ENCODE measurements around the gene C4B.
"Not testable (repeated sequence)": the region's sequence is repeated elsewhere in the genome, so short reads cannot be mapped to it uniquely, and the experiment has no call there.

Gene C4B
- total RNA-seq = 0.09 to 0.19 (median 0.17) reads per million in 3 donors

DNA sequence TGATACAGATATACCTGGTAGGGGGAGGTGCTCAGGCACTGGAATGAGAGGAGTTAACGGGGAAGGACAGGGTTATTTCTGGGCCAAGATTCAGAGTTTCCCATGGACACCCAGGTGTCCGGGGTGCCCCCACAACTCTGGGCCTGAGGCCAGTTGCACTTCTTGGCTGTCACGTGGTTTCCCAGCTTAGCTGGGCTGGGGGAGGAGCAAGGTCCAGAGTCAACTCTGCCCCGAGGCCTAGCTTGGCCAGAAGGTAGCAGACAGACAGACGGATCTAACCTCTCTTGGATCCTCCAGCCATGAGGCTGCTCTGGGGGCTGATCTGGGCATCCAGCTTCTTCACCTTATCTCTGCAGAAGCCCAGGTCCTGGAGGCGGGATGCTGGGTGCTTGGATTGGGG is at the start of gene C4B:
C4B (plus strand) TSS at position 249 of the 400 bp plus-strand sequence; CDS start at position 300, 51 bp downstream.
- H3K36me3 ChIP-seq (ENCODE audit: control insufficient read depth, insufficient read depth, low read length); H3K27me3 ChIP-seq (replicated peaks; ENCODE audit: control insufficient read depth, insufficient read depth, low read length, poor library complexity, severe bottlenecking); H3K4me3 ChIP-seq (ENCODE audit: insufficient read depth, low read depth, low read length, poor library complexity, severe bottlenecking); H3K27ac ChIP-seq (ENCODE audit: insufficient read depth, low read length, poor library complexity, severe bottlenecking); H3K9me3 ChIP-seq (ENCODE audit: control insufficient read depth, low read length); H3K4me1 ChIP-seq (ENCODE audit: control insufficient read depth, insufficient read depth, low read length, poor library complexity, severe bottlenecking); DNase-seq: not testable (repeated sequence)

GRCh38 chr6:31965700-31966099 is 48.9 kb upstream of the C4B start:
- no peak overlapping the region for H3K4me3 ChIP-seq (ENCODE audit: insufficient read depth, low read depth, low read length, poor library complexity, severe bottlenecking)
- peaks cover 5% of the 10 kb centered on the region for H3K4me1 ChIP-seq (ENCODE audit: control insufficient read depth, insufficient read depth, low read length, poor library complexity, severe bottlenecking)
- DNase-seq = no peak
- H3K27ac ChIP-seq (ENCODE audit: insufficient read depth, low read length, poor library complexity, severe bottlenecking) = no peak overlapping the region
- H3K27me3 ChIP-seq (replicated peaks; ENCODE audit: control insufficient read depth, insufficient read depth, low read length, poor library complexity, severe bottlenecking) = no peaks in the 10 kb centered on the region
- no peaks in the 10 kb centered on the region for H3K9me3 ChIP-seq (ENCODE audit: control insufficient read depth, low read length)
- H3K36me3 ChIP-seq (ENCODE audit: control insufficient read depth, insufficient read depth, low read length) = peaks cover 86% of the 10 kb centered on the region

GRCh38 chr6:31966506-31966905 is 48.1 kb upstream of the C4B start:
- H3K9me3 ChIP-seq (ENCODE audit: control insufficient read depth, low read length) = no peaks in the 10 kb centered on the region
- DNase-seq = no peak
- H3K27ac ChIP-seq (ENCODE audit: insufficient read depth, low read length, poor library complexity, severe bottlenecking) = no peak overlapping the region
- peaks cover 13% of the 10 kb centered on the region for H3K4me1 ChIP-seq (ENCODE audit: control insufficient read depth, insufficient read depth, low read length, poor library complexity, severe bottlenecking)
- no peaks in the 10 kb centered on the region for H3K27me3 ChIP-seq (replicated peaks; ENCODE audit: control insufficient read depth, insufficient read depth, low read length, poor library complexity, severe bottlenecking)
- H3K4me3 ChIP-seq (ENCODE audit: insufficient read depth, low read depth, low read length, poor library complexity, severe bottlenecking) = no peak overlapping the region
- peaks cover 78% of the 10 kb centered on the region for H3K36me3 ChIP-seq (ENCODE audit: control insufficient read depth, insufficient read depth, low read length)

GRCh38 chr6:31966997-31967925 is 47.3 kb upstream of the C4B start:
- Histone ChIP-seq H3K4me3 (ENCODE audit: insufficient read depth, low read depth, low read length, poor library complexity, severe bottlenecking) (no peak overlapping the region), H3K27me3 (replicated peaks; ENCODE audit: control insufficient read depth, insufficient read depth, low read length, poor library complexity, severe bottlenecking) (no peaks in the 10 kb centered on the region), H3K4me1 (ENCODE audit: control insufficient read depth, insufficient read depth, low read length, poor library complexity, severe bottlenecking) (peaks cover 13% of the 10 kb centered on the region), H3K36me3 (ENCODE audit: control insufficient read depth, insufficient read depth, low read length) (peaks cover 70% of the 10 kb centered on the region), H3K27ac (ENCODE audit: insufficient read depth, low read length, poor library complexity, severe bottlenecking) (no peak overlapping the region), H3K9me3 (ENCODE audit: control insufficient read depth, low read length) (no peaks in the 10 kb centered on the region)
- no peak for DNase-seq

DNA sequence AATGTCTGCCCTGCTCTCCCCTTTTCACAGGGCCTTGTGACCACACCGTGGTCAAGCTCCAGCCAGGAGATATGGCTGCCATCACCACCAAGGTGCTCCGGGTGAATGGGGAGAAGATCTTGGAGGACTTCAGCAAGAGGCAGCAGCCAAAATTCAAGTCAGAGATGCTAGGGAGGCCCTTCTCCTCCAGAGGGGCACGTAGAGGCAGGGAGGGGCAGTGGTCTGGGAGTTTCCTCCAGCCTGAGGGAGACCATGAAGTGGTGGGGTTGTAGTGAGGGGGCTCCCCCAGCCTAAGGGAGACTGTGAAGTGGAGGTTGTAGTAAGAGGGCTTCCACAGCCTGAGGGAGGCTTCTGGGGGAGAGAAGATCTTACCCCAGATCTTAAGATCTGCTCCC is 46.7 kb upstream of the C4B start:
- no peak overlapping the region for H3K27ac ChIP-seq (ENCODE audit: insufficient read depth, low read length, poor library complexity, severe bottlenecking)
- DNase-seq = no peak
- H3K4me3 ChIP-seq (ENCODE audit: insufficient read depth, low read depth, low read length, poor library complexity, severe bottlenecking) = no peak overlapping the region
- H3K4me1 ChIP-seq (ENCODE audit: control insufficient read depth, insufficient read depth, low read length, poor library complexity, severe bottlenecking) = peaks cover 18% of the 10 kb centered on the region
- peaks cover 64% of the 10 kb centered on the region for H3K36me3 ChIP-seq (ENCODE audit: control insufficient read depth, insufficient read depth, low read length)
- no peaks in the 10 kb centered on the region for H3K9me3 ChIP-seq (ENCODE audit: control insufficient read depth, low read length)
- no peaks in the 10 kb centered on the region for H3K27me3 ChIP-seq (replicated peaks; ENCODE audit: control insufficient read depth, insufficient read depth, low read length, poor library complexity, severe bottlenecking)

DNA sequence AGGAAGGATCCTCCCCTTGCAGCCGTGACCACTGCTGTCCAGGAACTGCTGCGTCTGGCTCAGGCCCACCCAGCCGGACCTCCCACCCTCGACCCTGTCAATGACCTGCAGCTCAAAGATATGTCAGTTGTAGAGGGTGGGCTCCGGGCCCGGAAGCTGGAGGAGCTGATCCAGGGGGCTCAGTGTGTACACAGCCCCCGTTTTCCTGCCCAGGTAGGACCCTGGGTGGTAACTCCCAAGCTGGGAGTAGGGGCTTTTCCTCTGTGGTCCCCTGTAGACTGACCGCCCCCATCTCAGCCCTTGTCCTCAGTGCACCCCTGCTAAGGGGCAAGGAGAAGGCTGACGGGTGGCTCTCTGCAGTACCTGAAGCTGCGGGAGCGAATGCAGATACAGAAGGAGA is 46.3 kb upstream of the C4B start:
- Histone ChIP-seq H3K36me3 (ENCODE audit: control insufficient read depth, insufficient read depth, low read length) (peaks cover 60% of the 10 kb centered on the region), H3K4me1 (ENCODE audit: control insufficient read depth, insufficient read depth, low read length, poor library complexity, severe bottlenecking) (peaks cover 21% of the 10 kb centered on the region), H3K4me3 (ENCODE audit: insufficient read depth, low read depth, low read length, poor library complexity, severe bottlenecking) (no peak overlapping the region), H3K27ac (ENCODE audit: insufficient read depth, low read length, poor library complexity, severe bottlenecking) (no peak overlapping the region), H3K27me3 (replicated peaks; ENCODE audit: control insufficient read depth, insufficient read depth, low read length, poor library complexity, severe bottlenecking) (no peaks in the 10 kb centered on the region), H3K9me3 (ENCODE audit: control insufficient read depth, low read length) (no peaks in the 10 kb centered on the region)
- no peak for DNase-seq

DNA sequence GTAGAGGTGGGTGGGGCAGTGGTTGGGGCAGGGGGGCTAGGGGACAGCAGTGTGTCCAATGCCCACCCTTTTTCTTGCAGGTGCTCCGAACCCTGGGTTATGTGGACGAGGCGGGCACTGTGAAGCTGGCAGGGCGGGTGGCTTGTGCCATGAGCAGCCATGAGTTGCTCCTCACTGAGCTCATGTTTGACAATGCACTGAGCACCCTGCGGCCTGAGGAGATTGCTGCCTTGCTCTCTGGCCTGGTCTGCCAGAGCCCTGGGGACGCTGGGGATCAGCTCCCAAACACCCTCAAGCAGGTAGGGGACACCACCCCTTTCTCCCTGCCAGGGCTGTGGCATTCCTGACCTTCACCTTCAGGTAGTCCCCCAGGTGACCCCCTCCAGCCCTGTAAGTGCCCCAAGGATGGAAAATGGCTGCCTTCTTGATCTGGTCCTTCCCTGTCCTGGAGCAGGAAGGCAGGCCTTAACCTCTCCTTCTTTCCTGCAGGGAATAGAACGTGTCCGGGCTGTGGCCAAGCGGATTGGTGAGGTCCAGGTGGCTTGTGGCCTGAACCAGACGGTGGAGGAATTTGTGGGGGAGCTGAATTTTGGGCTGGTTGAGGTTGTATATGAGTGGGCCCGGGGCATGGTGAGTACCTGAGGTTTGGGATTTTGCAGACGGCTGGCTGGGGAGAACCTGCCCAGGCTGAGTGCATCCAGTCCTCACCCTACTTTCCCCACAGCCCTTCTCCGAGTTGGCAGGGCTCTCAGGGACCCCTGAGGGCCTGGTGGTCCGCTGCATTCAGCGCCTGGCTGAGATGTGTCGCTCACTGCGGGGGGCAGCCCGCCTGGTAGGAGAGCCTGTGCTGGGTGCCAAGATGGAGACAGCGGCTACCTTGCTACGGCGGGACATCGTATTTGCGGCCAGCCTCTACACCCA is 45.5 kb upstream of the C4B start:
- peaks cover 21% of the 10 kb centered on the region for H3K4me1 ChIP-seq (ENCODE audit: control insufficient read depth, insufficient read depth, low read length, poor library complexity, severe bottlenecking)
- peaks cover 52% of the 10 kb centered on the region for H3K36me3 ChIP-seq (ENCODE audit: control insufficient read depth, insufficient read depth, low read length)
- no peaks in the 10 kb centered on the region for H3K27me3 ChIP-seq (replicated peaks; ENCODE audit: control insufficient read depth, insufficient read depth, low read length, poor library complexity, severe bottlenecking)
- DNase-seq = no peak
- no peak overlapping the region for H3K27ac ChIP-seq (ENCODE audit: insufficient read depth, low read length, poor library complexity, severe bottlenecking)
- no peak overlapping the region for H3K4me3 ChIP-seq (ENCODE audit: insufficient read depth, low read depth, low read length, poor library complexity, severe bottlenecking)
- no peaks in the 10 kb centered on the region for H3K9me3 ChIP-seq (ENCODE audit: control insufficient read depth, low read length)

GRCh38 chr6:31969712-31970603 is 44.6 kb upstream of the C4B start:
- H3K4me3 ChIP-seq (ENCODE audit: insufficient read depth, low read depth, low read length, poor library complexity, severe bottlenecking) = no peak overlapping the region

GRCh38 chr6:31970604-31971271 is 43.9 kb upstream of the C4B start:
- Histone ChIP-seq H3K36me3 (ENCODE audit: control insufficient read depth, insufficient read depth, low read length) (peaks cover 47% of the 10 kb centered on the region), H3K4me3 (ENCODE audit: insufficient read depth, low read depth, low read length, poor library complexity, severe bottlenecking) (peak overlapping the region; percentile 58), H3K4me1 (ENCODE audit: control insufficient read depth, insufficient read depth, low read length, poor library complexity, severe bottlenecking) (peaks cover 21% of the 10 kb centered on the region), H3K27me3 (replicated peaks; ENCODE audit: control insufficient read depth, insufficient read depth, low read length, poor library complexity, severe bottlenecking) (no peaks in the 10 kb centered on the region), H3K27ac (ENCODE audit: insufficient read depth, low read length, poor library complexity, severe bottlenecking) (peak overlapping the region; percentile 98), H3K9me3 (ENCODE audit: control insufficient read depth, low read length) (no peaks in the 10 kb centered on the region)
- no peak for DNase-seq

More at GRCh38 chr6:31969712-31970603, 44.6 kb upstream of the C4B start:
- no peaks in the 10 kb centered on the region for H3K9me3 ChIP-seq (ENCODE audit: control insufficient read depth, low read length)
- peaks cover 50% of the 10 kb centered on the region for H3K36me3 ChIP-seq (ENCODE audit: control insufficient read depth, insufficient read depth, low read length)
- peaks cover 21% of the 10 kb centered on the region for H3K4me1 ChIP-seq (ENCODE audit: control insufficient read depth, insufficient read depth, low read length, poor library complexity, severe bottlenecking)
- no peaks in the 10 kb centered on the region for H3K27me3 ChIP-seq (replicated peaks; ENCODE audit: control insufficient read depth, insufficient read depth, low read length, poor library complexity, severe bottlenecking)
- no peak for DNase-seq
- H3K27ac ChIP-seq (ENCODE audit: insufficient read depth, low read length, poor library complexity, severe bottlenecking) = peak overlapping the region; percentile 98
